GM12878 (cell line): Measurements from ENCODE around the gene ITPR2. TPM values are rescaled to one million over a fixed set of nuclear protein-coding genes. Genes with fewer than 3 reads are reported as not detected.
"Not testable (repeated sequence)": the region's sequence is repeated elsewhere in the genome, so short reads cannot be mapped to it uniquely, and the experiment has no call there.

ENCODE experiments used
- ATAC-seq: fragments of 200-7000 bp; cut with Tn5 transposase; 3 replicates; pipeline ENCODE4 v1.9.1; 2020; ENCODE audit warnings: mild to moderate bottlenecking, moderate library complexity
- BruUV-seq: library from RNA; stranded (reverse); fragments of 400-500 nt; replicated peaks from 2 replicates; lab custom pipeline; 2021; lab: Mats Ljungman, UMichigan
- CTCF ChIA-PET: fragments of 300-600 bp; sonication (Branson Sonifier 250); formaldehyde crosslinking; extraction: SDS; loops from one replicate; lab custom pipeline; 2021; ENCODE audit warnings: inconsistent platforms; lab: Yijun Ruan, JAX
- POLR2A ChIA-PET: fragments of 350-600 bp; formaldehyde crosslinking; extraction: SDS; loops from one replicate; lab custom pipeline; 2021; ENCODE audit warnings: inconsistent platforms; lab: Charles Lee
- RAD21 ChIA-PET: fragments of 300-600 bp; sonication (Branson Sonifier 250); formaldehyde crosslinking; loops from one replicate; lab custom pipeline; 2023; ENCODE audit warnings: antibody characterized with exemption; ENCODE audit not compliant: unreplicated experiment; lab: Charles Lee
- SMC1A ChIA-PET: fragments of 300-600 bp; sonication (Branson Sonifier 250); formaldehyde crosslinking; loops from one replicate; lab custom pipeline; 2023; ENCODE audit not compliant: unreplicated experiment, uncharacterized antibody; lab: Charles Lee
- DNase-seq: peaks from one replicate; pipeline ENCODE4 v3.0.0-alpha.2; 2011; ENCODE audit warnings: low read depth, low spot score
- FAIRE-seq: peaks from 3 replicates; lab custom pipeline; 2011; peaks lifted over from hg19 to GRCh38; lab: Jason Lieb, UNC
- H2AFZ ChIP-seq: 2 replicates; pipeline ENCODE4 v1.6.0; 2011; ENCODE audit warnings: low read depth, low read length, control low read depth; ENCODE audit not compliant: control insufficient read depth
- H3K27ac ChIP-seq: 2 replicates; pipeline ENCODE4 v1.5.1; 2011; ENCODE audit warnings: control low read depth; ENCODE audit not compliant: control insufficient read depth, insufficient read depth
- H3K27me3 ChIP-seq, 2 experiments: replicated peaks in 1 of 2; 2 replicates each; pipeline versions ENCODE4 v1.6.0 to v1.6.1; 2011; ENCODE audit warnings: low read length in 1 of 2; ENCODE audit not compliant: control insufficient read depth in 2 of 2, insufficient read depth in 2 of 2
- H3K36me3 ChIP-seq, 2 experiments: 2 replicates each; pipeline ENCODE4 v1.5.1; 2011; ENCODE audit warnings: low read length in 1 of 2; ENCODE audit not compliant: control insufficient read depth in 2 of 2, insufficient read depth in 2 of 2
- H3K4me1 ChIP-seq: 2 replicates; pipeline ENCODE4 v1.6.1; 2011; ENCODE audit warnings: mild to moderate bottlenecking, low read length, moderate library complexity, mixed read lengths; ENCODE audit not compliant: control insufficient read depth, insufficient read depth
- H3K4me2 ChIP-seq: 2 replicates; pipeline ENCODE4 v1.6.0; 2011; ENCODE audit warnings: control low read depth; ENCODE audit not compliant: control insufficient read depth, insufficient read depth
- H3K4me3 ChIP-seq: fragments of 200-600 bp; sonication (generic); 2 replicates; pipeline ENCODE4 v1.5.1; 2016
- H3K79me2 ChIP-seq: 2 replicates; pipeline ENCODE4 v1.6.0; 2011; ENCODE audit warnings: low read length; ENCODE audit not compliant: control insufficient read depth, insufficient read depth
- H3K9ac ChIP-seq: 2 replicates; pipeline ENCODE4 v1.8.0; 2011; ENCODE audit warnings: low read length, control low read depth, mixed read lengths; ENCODE audit not compliant: control insufficient read depth, insufficient read depth
- H3K9me3 ChIP-seq: replicated peaks from 3 replicates; pipeline ENCODE4 v1.5.1; 2011; ENCODE audit warnings: mild to moderate bottlenecking, low read length; ENCODE audit not compliant: control insufficient read depth, insufficient read depth
- H4K20me1 ChIP-seq: 2 replicates; pipeline ENCODE4 v1.6.0; 2011; ENCODE audit not compliant: control insufficient read depth, insufficient read depth
- BRCA1 ChIP-seq: IDR thresholded peaks from 2 replicates; pipeline ENCODE4 v1.6.1; 2011; ENCODE audit warnings: low read depth, low read length, improper control_type of control experiment
- HDAC2 ChIP-seq: fragments of 200-600 bp; sonication (generic); IDR thresholded peaks from 2 replicates; pipeline ENCODE4 v1.6.1; 2017
- JUND ChIP-seq: IDR thresholded peaks from 2 replicates; pipeline ENCODE4 v1.6.1; 2012; ENCODE audit warnings: low read depth, mild to moderate bottlenecking, low read length, improper control_type of control experiment, moderate library complexity
- NFIC ChIP-seq: IDR thresholded peaks from 2 replicates; pipeline ENCODE4 v1.6.1; 2012; ENCODE audit warnings: low read depth, mild to moderate bottlenecking, inconsistent platforms, low read length, moderate library complexity
- NFXL1 ChIP-seq: fragments of 450-650 bp; IDR thresholded peaks from 2 replicates; pipeline ENCODE4 v1.6.1; 2017; ENCODE audit warnings: antibody characterized with exemption, mild to moderate bottlenecking, borderline replicate concordance
- SMAD1 ChIP-seq: fragments of 450-650 bp; IDR thresholded peaks from 2 replicates; pipeline ENCODE4 v1.6.1; 2018; ENCODE audit warnings: mild to moderate bottlenecking, low read depth; ENCODE audit not compliant: partially characterized antibody
- TCF3 ChIP-seq: IDR thresholded peaks from 2 replicates; pipeline ENCODE4 v1.6.1; 2012; ENCODE audit warnings: low read depth, mild to moderate bottlenecking, low read length, borderline replicate concordance; ENCODE audit not compliant: insufficient read depth
- ZBTB4 ChIP-seq: fragments of 450-650 bp; formaldehyde crosslinking; IDR thresholded peaks from 2 replicates; pipeline ENCODE4 v1.4.0; 2022; ENCODE audit warnings: mild to moderate bottlenecking, moderate library complexity
- WGBS: methylation state at CpG from one replicate; pipeline ENCODE4 v1.1.6; 2016; ENCODE audit warnings: low lambda C conversion rate; ENCODE audit not compliant: insufficient replicate concordance, insufficient coverage; ENCODE audit errors: missing lambda C conversion rate; 5-methylcytosine and 5-hydroxymethylcytosine counted together
- in situ Hi-C: fragments of 300-500 bp; cut with MboI; formaldehyde crosslinking; loops from 9 replicates; pipeline ENCODE4 v1.14.3; 2018; ENCODE audit warnings: mixed read lengths
- intact Hi-C: fragments of 100-400 bp; cut with micrococcal nuclease; formaldehyde crosslinking; loops from one replicate; pipeline ENCODE4 v1.14.2; 2022; ENCODE audit not compliant: unreplicated experiment
- polyA plus RNA-seq, 11 experiments: library from polyadenylated mRNA; depleted of rRNA in 4 of 11; unstranded in 6 of 11; stranded (reverse) in 5 of 11; fragments of >200 nt; fragmentation: Nextera tagmentation in 4 of 11; fragmentation: Illumina TruSeq in 1 of 11; extraction: Ambion mirVana in 4 of 11; extraction: Trizol in 1 of 11; gene quantifications; 1 replicate in 1 of 11; 2 replicates in 10 of 11; pipeline versions ENCODE4 v1.2.1 to v1.2.3, GENCODE V29; 2011 to 2016; ENCODE audit warnings: inconsistent platforms in 2 of 11, missing spikeins in 2 of 11, low read depth in 1 of 11
- total RNA-seq, 4 experiments: library from RNA; depleted of rRNA in 3 of 4; stranded (reverse); fragments of >200 nt in 3 of 4; fragmentation: Illumina TruSeq in 1 of 4; extraction: Trizol in 1 of 4; gene quantifications; 2 replicates each; pipeline versions ENCODE4 v1.2.1 to v1.2.3, GENCODE V29; 2013 to 2021
- TF ChIP-seq, protein P1 (sequence below): IDR thresholded peaks from 2 replicates; pipeline ENCODE4 v1.6.1; 2012; ENCODE audit warnings: low read depth, low read length, improper control_type of control experiment
- TF ChIP-seq, protein P2 (sequence below), 3 experiments: IDR thresholded peaks in 2 of 3; conservative IDR thresholded peaks in 1 of 3; 2 replicates each; pipeline ENCODE4 v1.5.1; 2011; ENCODE audit warnings: low read depth in 3 of 3, low read length in 3 of 3, mild to moderate bottlenecking in 3 of 3, control low read depth in 2 of 3, moderate library complexity in 2 of 3, inconsistent platforms in 1 of 3, mixed read lengths in 1 of 3; ENCODE audit not compliant: control insufficient read depth in 2 of 3, insufficient read depth in 1 of 3; ENCODE audit errors: extremely low read depth in 1 of 3

Gene ITPR2
- total and polyA plus RNA-seq, 10 of the 15 experiments (the other 5 are each of a cell fraction or from before 2014, with no cell fraction given): 7.5 to 76.2 (median 47.1) TPM

DNA sequence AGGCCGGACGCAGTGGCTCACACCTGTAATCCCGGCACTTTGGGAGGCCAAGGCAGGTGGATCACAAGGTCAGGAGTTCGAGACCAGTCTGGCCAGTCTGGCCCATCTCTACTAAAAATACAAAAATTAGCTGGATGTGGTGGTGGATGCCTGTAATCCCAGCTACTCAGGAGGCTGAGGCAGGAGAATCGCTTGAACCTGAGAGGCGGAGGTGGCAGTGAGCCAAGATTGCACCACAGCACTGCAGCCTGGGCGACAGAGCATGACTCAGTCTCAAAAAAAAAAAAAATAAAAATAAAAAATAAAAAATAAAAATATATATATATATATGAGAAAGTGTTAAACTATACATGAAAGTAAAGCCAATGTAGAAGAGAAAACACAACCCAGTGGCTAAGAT is 228.2 kb downstream of the ITPR2 start:
- not testable (repeated sequence) for FAIRE-seq

DNA sequence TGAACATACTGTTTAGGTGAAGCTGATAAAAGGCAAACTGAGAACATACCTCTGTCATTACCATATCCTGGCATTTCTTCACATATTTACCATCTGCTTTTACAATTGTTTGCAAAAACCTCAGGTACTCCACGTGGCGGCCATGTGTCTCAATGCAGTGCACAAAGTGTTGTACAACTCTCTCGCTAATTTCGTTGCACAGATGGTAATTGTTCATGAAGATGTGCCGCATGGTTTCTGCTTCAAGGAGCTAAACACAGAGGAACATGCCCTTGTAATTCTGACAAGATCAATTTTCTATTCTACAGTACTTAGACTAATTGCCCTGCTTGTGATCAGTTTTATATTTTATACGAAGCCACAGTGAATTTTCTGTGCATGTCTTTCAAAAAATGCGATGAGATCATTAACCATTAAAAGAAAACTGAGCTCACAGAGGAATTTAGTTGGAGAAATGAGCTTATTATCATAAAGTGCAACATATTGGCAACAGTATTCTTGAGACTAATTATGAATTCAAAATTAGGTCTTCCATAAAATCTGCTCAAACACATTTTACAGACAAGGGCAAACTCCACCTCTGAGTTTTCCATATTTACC is 233.8 kb downstream of the ITPR2 start:
- no peaks in the 10 kb centered on the region for H3K27me3 ChIP-seq
- no peak for FAIRE-seq
- WGBS: 97% methylated on average over 7 of the region's 7 CpGs
- no TSS peak for BruUV-seq
- ATAC-seq: no peak
- H3K9me3 ChIP-seq: no peaks in the 10 kb centered on the region
- DNase-seq: no peak
- ChIA-PET CTCF (interaction anchor here (1.5 kb wide), 1 partner anchor 53 kb away, joined by 4 read pairs; no protein-coding TSS in a partner anchor), RAD21 (no interaction called here), POLR2A (no interaction called here), SMC1A (interaction anchor here (0.8 to 1.3 kb wide), 2 partner anchors 28 to 166 kb away, joined by 3 to 4 read pairs; no protein-coding TSS in a partner anchor)
- H3K4me1 ChIP-seq: no peaks in the 10 kb centered on the region
- no peak overlapping the region for H3K4me3 ChIP-seq
- no peak overlapping the region for H3K9ac ChIP-seq
- no peak overlapping the region for H2AFZ ChIP-seq
- no peak overlapping the region for H3K27ac ChIP-seq
- H3K79me2 ChIP-seq: no peaks in the 10 kb centered on the region
- peaks cover 0 to 7% of the 10 kb centered on the region in 2 experiments; a peak in 3 of 4 replicates for H3K36me3 ChIP-seq
- no peaks in the 10 kb centered on the region for H4K20me1 ChIP-seq
- in situ Hi-C loops: no loop called here
- intact Hi-C loops: no loop called here
- no peak overlapping the region for H3K4me2 ChIP-seq
- TF ChIP-seq BRCA1 (no peak), SMAD1 (no peak), NFXL1 (no peak), NFIC (no peak), HDAC2 (no peak), TCF3 (no peak), JUND (no peak), ZBTB4 (CRISPR knock-in tag) (no peak)
- TF ChIP-seq, protein P1, sequence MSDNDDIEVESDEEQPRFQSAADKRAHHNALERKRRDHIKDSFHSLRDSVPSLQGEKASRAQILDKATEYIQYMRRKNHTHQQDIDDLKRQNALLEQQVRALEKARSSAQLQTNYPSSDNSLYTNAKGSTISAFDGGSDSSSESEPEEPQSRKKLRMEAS: no peak
- TF ChIP-seq, protein P2, sequence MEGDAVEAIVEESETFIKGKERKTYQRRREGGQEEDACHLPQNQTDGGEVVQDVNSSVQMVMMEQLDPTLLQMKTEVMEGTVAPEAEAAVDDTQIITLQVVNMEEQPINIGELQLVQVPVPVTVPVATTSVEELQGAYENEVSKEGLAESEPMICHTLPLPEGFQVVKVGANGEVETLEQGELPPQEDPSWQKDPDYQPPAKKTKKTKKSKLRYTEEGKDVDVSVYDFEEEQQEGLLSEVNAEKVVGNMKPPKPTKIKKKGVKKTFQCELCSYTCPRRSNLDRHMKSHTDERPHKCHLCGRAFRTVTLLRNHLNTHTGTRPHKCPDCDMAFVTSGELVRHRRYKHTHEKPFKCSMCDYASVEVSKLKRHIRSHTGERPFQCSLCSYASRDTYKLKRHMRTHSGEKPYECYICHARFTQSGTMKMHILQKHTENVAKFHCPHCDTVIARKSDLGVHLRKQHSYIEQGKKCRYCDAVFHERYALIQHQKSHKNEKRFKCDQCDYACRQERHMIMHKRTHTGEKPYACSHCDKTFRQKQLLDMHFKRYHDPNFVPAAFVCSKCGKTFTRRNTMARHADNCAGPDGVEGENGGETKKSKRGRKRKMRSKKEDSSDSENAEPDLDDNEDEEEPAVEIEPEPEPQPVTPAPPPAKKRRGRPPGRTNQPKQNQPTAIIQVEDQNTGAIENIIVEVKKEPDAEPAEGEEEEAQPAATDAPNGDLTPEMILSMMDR (IDR thresholded peaks at IDR 0.05 in 2 of 3, conservative IDR thresholded peaks at IDR 0.05 in 1 of 3; ENCODE audit: control insufficient read depth in 2 of 3, extremely low read depth in 1 of 3, insufficient read depth in 1 of 3, low read depth in 3 of 3, low read length in 3 of 3): no peak

More for the DNA sequence above, 228.2 kb downstream of the ITPR2 start:
- in situ Hi-C loops, POLR2A ChIA-PET, DNase-seq, H3K27ac ChIP-seq, H4K20me1 ChIP-seq, H3K4me2 ChIP-seq, H3K9ac ChIP-seq, intact Hi-C loops, RAD21 ChIA-PET, H2AFZ ChIP-seq, ATAC-seq, H3K27me3 ChIP-seq, H3K9me3 ChIP-seq, H3K79me2 ChIP-seq, BruUV-seq, H3K36me3 ChIP-seq, H3K4me1 ChIP-seq, H3K4me3 ChIP-seq: not testable (repeated sequence)
- WGBS: 99% methylated on average over 7 of the region's 7 CpGs
- ChIA-PET CTCF (interaction anchor here (1.3 to 2.1 kb wide), 4 partner anchors 9 to 280 kb away, joined by 3 to 10 read pairs (median 4); no protein-coding TSS in a partner anchor), SMC1A (interaction anchor here (1.5 to 1.7 kb wide), 3 partner anchors 9 to 37 kb away, joined by 4 to 8 read pairs (median 6); no protein-coding TSS in a partner anchor)
